Measurements from ENCODE around the gene S1PR5. TPM values are rescaled to one million over a fixed set of nuclear protein-coding genes. Genes with fewer than 3 reads are reported as not detected.

The S1PR5 gene
- total RNA-seq, 2 donors from 2014 or later, result 3.4 to 17.0 TPM

DNA sequence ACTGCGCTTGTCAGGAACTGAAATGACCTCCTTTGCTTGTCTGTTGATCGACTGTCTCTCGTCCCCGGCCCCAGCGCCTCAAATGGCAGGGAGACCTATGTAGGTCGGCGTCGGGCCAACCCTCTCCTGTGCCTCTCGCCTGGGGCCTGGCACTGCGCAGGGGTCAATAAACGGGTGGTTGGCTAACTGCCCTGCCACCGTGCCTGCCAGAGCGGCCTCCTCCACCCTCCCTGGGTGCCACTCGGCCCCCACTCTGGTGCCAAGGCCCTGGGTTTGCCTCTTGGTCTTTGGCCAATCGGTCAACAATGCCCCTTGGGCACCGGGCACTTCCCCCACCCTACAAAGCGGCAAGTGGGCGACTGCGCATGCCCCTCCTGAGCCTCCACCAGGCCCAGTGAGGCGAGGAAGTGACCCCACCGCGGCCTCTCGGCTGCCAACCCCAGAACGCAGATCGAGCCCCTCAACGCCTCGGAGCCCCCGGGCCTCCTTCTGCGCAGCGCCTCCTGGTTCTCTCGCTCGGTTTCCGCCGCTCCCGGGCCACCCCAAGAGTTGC is 15.2 kb downstream of the S1PR5 start:
- H3K36me3 ChIP-seq, result peaks cover 0 to 9% of the 10 kb centered on the region in 2 donors
- DNase-seq (ENCODE audit: low spot score), result peak; percentile 83
- TF ChIP-seq POLR2A (IDR thresholded peaks at IDR 0.05), result no peak
- TF ChIP-seq, protein P1, sequence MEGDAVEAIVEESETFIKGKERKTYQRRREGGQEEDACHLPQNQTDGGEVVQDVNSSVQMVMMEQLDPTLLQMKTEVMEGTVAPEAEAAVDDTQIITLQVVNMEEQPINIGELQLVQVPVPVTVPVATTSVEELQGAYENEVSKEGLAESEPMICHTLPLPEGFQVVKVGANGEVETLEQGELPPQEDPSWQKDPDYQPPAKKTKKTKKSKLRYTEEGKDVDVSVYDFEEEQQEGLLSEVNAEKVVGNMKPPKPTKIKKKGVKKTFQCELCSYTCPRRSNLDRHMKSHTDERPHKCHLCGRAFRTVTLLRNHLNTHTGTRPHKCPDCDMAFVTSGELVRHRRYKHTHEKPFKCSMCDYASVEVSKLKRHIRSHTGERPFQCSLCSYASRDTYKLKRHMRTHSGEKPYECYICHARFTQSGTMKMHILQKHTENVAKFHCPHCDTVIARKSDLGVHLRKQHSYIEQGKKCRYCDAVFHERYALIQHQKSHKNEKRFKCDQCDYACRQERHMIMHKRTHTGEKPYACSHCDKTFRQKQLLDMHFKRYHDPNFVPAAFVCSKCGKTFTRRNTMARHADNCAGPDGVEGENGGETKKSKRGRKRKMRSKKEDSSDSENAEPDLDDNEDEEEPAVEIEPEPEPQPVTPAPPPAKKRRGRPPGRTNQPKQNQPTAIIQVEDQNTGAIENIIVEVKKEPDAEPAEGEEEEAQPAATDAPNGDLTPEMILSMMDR (IDR thresholded peaks at IDR 0.05), result no peak
- peak; percentile 66 for TF ChIP-seq POLR2AphosphoS5 (IDR thresholded peaks at IDR 0.05)
- H3K4me1 ChIP-seq (replicated peaks), result no peaks in the 10 kb centered on the region
- H3K27ac ChIP-seq, result peak overlapping the region; percentile 98
- intact Hi-C loops (cut with DNase I), result loop anchor here (5.0 kb wide), 1 partner anchor 65 kb away; the partner anchor contains the start of genes CDKN2D and KRI1
- peak overlapping the region; percentile 98 to 99 for H3K4me3 ChIP-seq
- under 1% methylated on average over 34 of the region's 35 CpGs for WGBS
- H3K9me3 ChIP-seq, result no peaks in the 10 kb centered on the region
- no peaks in the 10 kb centered on the region for H3K27me3 ChIP-seq (replicated peaks; ENCODE audit: insufficient read depth)

DNA sequence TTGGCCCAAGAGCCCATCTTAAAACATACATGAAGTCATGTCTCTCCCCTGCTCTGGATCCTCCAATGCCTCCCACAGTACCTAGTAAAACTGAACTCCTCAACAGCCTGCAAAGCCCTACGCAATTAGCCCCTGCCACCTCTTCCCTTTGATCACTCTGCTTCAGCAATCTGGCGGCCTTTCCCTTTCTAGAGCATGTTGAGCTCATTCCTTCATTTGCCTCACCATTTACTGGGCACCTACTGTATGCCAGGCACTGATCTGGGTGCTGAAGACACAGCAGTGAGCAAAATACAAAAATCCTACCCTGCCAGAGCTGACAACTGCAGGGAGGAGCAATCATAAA is 17.0 kb downstream of the S1PR5 start:
- intact Hi-C loops (cut with DNase I), result loop anchor here (5.0 kb wide), 1 partner anchor 67 kb away; the partner anchor contains the start of genes CDKN2D and KRI1
- DNase-seq (ENCODE audit: low spot score), result no peak
- TF ChIP-seq POLR2AphosphoS5 (IDR thresholded peaks at IDR 0.05) (no peak), POLR2A (IDR thresholded peaks at IDR 0.05) (no peak)
- TF ChIP-seq, protein P1 (IDR thresholded peaks at IDR 0.05), result no peak
- Histone ChIP-seq H3K4me1 (replicated peaks) (no peaks in the 10 kb centered on the region), H3K27me3 (replicated peaks; ENCODE audit: insufficient read depth) (no peaks in the 10 kb centered on the region), H3K36me3 (peaks cover 0 to 9% of the 10 kb centered on the region in 2 donors), H3K9me3 (no peaks in the 10 kb centered on the region), H3K4me3 (no peak overlapping the region), H3K27ac (no peak overlapping the region)
- WGBS, result 94% methylated on average over 2 of the region's 2 CpGs

DNA sequence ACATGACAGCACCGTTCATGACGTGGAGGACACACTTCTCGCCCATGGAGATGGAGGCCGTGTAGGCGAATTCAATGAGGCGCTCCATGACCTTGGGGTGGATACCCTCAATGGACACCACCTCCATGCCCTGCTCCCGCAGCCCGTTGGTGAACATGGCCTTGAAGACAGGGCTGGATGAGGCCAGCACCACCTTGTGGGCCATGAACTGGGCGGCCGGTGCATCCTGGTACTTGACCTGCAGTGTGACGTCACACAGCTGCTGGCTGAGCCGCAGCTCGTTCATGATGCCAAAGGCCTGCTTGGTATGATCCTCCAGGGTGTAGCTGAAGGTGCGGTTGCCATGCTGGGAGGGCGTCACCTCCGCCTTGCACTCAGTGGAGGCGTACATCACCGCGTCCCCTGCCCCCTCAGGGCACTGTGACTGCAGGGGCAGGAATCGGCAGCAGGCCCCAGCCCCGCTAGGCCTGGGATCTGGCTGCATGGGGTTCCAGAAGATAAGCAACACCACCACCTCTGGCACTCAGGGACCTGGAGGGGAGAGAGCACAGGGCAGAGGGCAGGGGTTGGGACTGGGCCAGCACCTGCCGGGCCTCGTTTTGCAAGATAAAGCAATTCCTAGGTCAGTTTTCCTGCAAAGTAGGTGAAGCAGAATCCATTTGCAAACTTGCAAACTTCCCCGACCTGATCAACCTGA is 17.5 kb downstream of the S1PR5 start:
- TF ChIP-seq POLR2A (IDR thresholded peaks at IDR 0.05) (no peak), POLR2AphosphoS5 (IDR thresholded peaks at IDR 0.05) (no peak)
- TF ChIP-seq, protein P1 (IDR thresholded peaks at IDR 0.05), result no peak
- Histone ChIP-seq H3K36me3 (peaks cover 0 to 9% of the 10 kb centered on the region in 2 donors), H3K27ac (no peak overlapping the region), H3K9me3 (no peaks in the 10 kb centered on the region), H3K27me3 (replicated peaks; ENCODE audit: insufficient read depth) (no peaks in the 10 kb centered on the region), H3K4me1 (replicated peaks) (no peaks in the 10 kb centered on the region), H3K4me3 (no peak overlapping the region)
- 82% methylated on average over 24 of the region's 24 CpGs for WGBS
- DNase-seq (ENCODE audit: low spot score), result no peak
- intact Hi-C loops (cut with DNase I), result loop anchor here (5.0 kb wide), 1 partner anchor 68 kb away; the partner anchor contains the start of genes CDKN2D and KRI1

DNA sequence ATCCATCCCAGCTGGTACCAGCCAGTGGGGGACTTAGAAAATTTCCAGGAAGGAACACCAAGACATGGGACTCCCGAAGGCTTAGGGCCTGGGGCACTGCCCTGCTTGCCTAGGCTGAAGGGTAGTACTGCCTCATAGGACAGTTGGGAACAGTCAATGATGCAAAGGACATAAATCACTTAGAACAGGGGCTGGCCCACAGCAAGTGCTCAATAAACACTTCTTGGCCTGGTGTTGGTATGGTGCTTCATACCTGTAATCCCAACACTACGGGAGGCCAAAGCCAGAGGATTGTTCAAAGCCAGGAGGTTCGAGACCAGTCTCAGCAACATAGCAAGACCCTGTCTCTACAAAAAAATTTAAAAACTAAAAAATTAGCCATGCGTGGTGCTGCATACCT is 19.9 kb downstream of the S1PR5 start:
- no peak overlapping the region for H3K27ac ChIP-seq
- DNase-seq (ENCODE audit: low spot score), result no peak
- H3K4me3 ChIP-seq, result no peak overlapping the region
- TF ChIP-seq POLR2AphosphoS5 (IDR thresholded peaks at IDR 0.05), result no peak
- TF ChIP-seq POLR2A (IDR thresholded peaks at IDR 0.05), result no peak
- TF ChIP-seq, protein P1 (IDR thresholded peaks at IDR 0.05), result no peak
- H3K4me1 ChIP-seq (replicated peaks), result no peaks in the 10 kb centered on the region
- intact Hi-C loops (cut with DNase I), result no loop called here
- no peaks in the 10 kb centered on the region for H3K9me3 ChIP-seq
- WGBS, result 90% methylated on average over 4 of the region's 4 CpGs
- H3K27me3 ChIP-seq (replicated peaks; ENCODE audit: insufficient read depth), result no peaks in the 10 kb centered on the region
- H3K36me3 ChIP-seq, result peaks cover 0 to 9% of the 10 kb centered on the region in 2 donors

Data from prostate gland (tissue), 2 donors.